H9 (cell line): ENCODE measurements around the gene ZNF562. TPM values are rescaled to one million over a fixed set of nuclear protein-coding genes. Genes with fewer than 3 reads are reported as not detected.

Experiments used
- DNase-seq: peaks from one replicate; pipeline ENCODE4 v3.0.0-alpha.2; 2017
- H2AFZ ChIP-seq: one replicate; pipeline ENCODE4 v1.6.1; 2013; ENCODE audit warnings: mild to moderate bottlenecking, low read length, control low read depth, moderate library complexity
- H2AK5ac ChIP-seq: 2 replicates; pipeline ENCODE4 v1.6.1; 2013; ENCODE audit warnings: low read length, control low read depth, mixed read lengths; ENCODE audit not compliant: insufficient read length
- H2BK120ac ChIP-seq: one replicate; pipeline ENCODE4 v1.6.1; 2013; ENCODE audit warnings: low read depth, mild to moderate bottlenecking, low read length, control low read depth, inconsistent platforms; ENCODE audit not compliant: poor library complexity, severe bottlenecking
- H2BK12ac ChIP-seq: 2 replicates; pipeline ENCODE4 v1.6.1; 2013; ENCODE audit warnings: low read length, control low read depth, mixed read lengths, low read depth; ENCODE audit not compliant: insufficient read length
- H2BK15ac ChIP-seq: 2 replicates; pipeline ENCODE4 v1.6.1; 2013; ENCODE audit warnings: low read depth, low read length, control low read depth
- H2BK20ac ChIP-seq: one replicate; pipeline ENCODE4 v1.6.1; 2013; ENCODE audit warnings: low read depth, mild to moderate bottlenecking, low read length, control low read depth, inconsistent platforms; ENCODE audit not compliant: poor library complexity, severe bottlenecking
- H2BK5ac ChIP-seq: 2 replicates; pipeline ENCODE4 v1.6.1; 2013; ENCODE audit warnings: low read length, control low read depth, mixed read lengths; ENCODE audit not compliant: insufficient read length
- H3K14ac ChIP-seq: 2 replicates; pipeline ENCODE4 v1.6.1; 2013; ENCODE audit warnings: low read length, control low read depth; ENCODE audit not compliant: insufficient read depth
- H3K18ac ChIP-seq: 2 replicates; pipeline ENCODE4 v1.6.1; 2013; ENCODE audit warnings: low read depth, mild to moderate bottlenecking, mixed read lengths, low read length, control low read depth; ENCODE audit not compliant: insufficient read length
- H3K23ac ChIP-seq: 2 replicates; pipeline ENCODE4 v1.6.1; 2013; ENCODE audit warnings: low read length, control low read depth, mixed read lengths, low read depth; ENCODE audit not compliant: insufficient read length
- H3K23me2 ChIP-seq: 2 replicates; pipeline ENCODE4 v1.6.1; 2013; ENCODE audit warnings: low read depth, mild to moderate bottlenecking, mixed read lengths, low read length, control low read depth; ENCODE audit not compliant: insufficient read length, poor library complexity, severe bottlenecking
- H3K27ac ChIP-seq: 2 replicates; pipeline ENCODE4 v1.5.1; 2013; ENCODE audit warnings: low read length, control low read depth, mixed read lengths, low read depth; ENCODE audit not compliant: insufficient read length
- H3K27me3 ChIP-seq: 2 replicates; pipeline ENCODE4 v1.6.1; 2013; ENCODE audit warnings: low read length, control low read depth, inconsistent platforms; ENCODE audit not compliant: insufficient read depth
- H3K4ac ChIP-seq: 2 replicates; pipeline ENCODE4 v1.6.1; 2013; ENCODE audit warnings: low read depth, mild to moderate bottlenecking, control low read depth, inconsistent platforms, low read length, moderate library complexity
- H3K4me1 ChIP-seq: 2 replicates; pipeline ENCODE4 v1.6.1; 2013; ENCODE audit warnings: low read length, control low read depth, inconsistent platforms; ENCODE audit not compliant: insufficient read depth
- H3K4me2 ChIP-seq: 2 replicates; pipeline ENCODE4 v1.6.1; 2013; ENCODE audit warnings: low read length, control low read depth, mixed read lengths; ENCODE audit not compliant: insufficient read length, insufficient read depth
- H3K56ac ChIP-seq: 2 replicates; pipeline ENCODE4 v1.6.1; 2013; ENCODE audit warnings: low read depth, mild to moderate bottlenecking, mixed read lengths, low read length, control low read depth; ENCODE audit not compliant: insufficient read length
- H3K79me1 ChIP-seq: 2 replicates; pipeline ENCODE4 v1.6.1; 2013; ENCODE audit warnings: low read depth, mild to moderate bottlenecking, moderate library complexity, low read length, control low read depth, inconsistent platforms; ENCODE audit not compliant: insufficient read depth, poor library complexity, severe bottlenecking
- H3K79me2 ChIP-seq: 2 replicates; pipeline ENCODE4 v1.6.1; 2013; ENCODE audit warnings: low read length, control low read depth, inconsistent platforms; ENCODE audit not compliant: insufficient read depth
- H3K9ac ChIP-seq: 2 replicates; pipeline ENCODE4 v1.6.1; 2013; ENCODE audit warnings: low read length, control low read depth, mixed read lengths; ENCODE audit not compliant: insufficient read length; ENCODE audit errors: extremely low read depth
- H3K9me3 ChIP-seq: one replicate; pipeline ENCODE4 v1.6.1; 2013; ENCODE audit warnings: low read depth, low read length, inconsistent platforms; ENCODE audit not compliant: control insufficient read depth
- H3T11ph ChIP-seq: one replicate; pipeline ENCODE4 v1.6.1; 2013; ENCODE audit warnings: mild to moderate bottlenecking, low read length, control low read depth, inconsistent platforms
- H4K20me1 ChIP-seq: one replicate; pipeline ENCODE4 v1.6.1; 2013; ENCODE audit not compliant: control insufficient read depth, insufficient read length, insufficient read depth
- H4K5ac ChIP-seq: 2 replicates; pipeline ENCODE4 v1.6.1; 2013; ENCODE audit warnings: low read depth, mild to moderate bottlenecking, mixed read lengths, low read length, control low read depth; ENCODE audit not compliant: insufficient read length
- H4K8ac ChIP-seq: replicated peaks from 2 replicates; pipeline ENCODE4 v1.6.1; 2013; ENCODE audit warnings: low read length, control low read depth, mixed read lengths, low read depth; ENCODE audit not compliant: insufficient read length
- H4K91ac ChIP-seq: 2 replicates; pipeline ENCODE4 v1.6.1; 2013; ENCODE audit warnings: low read depth, mild to moderate bottlenecking, moderate library complexity, mixed read lengths, low read length, control low read depth; ENCODE audit not compliant: insufficient read length
- H3K27ac Mint-ChIP-seq, 3 experiments: 2 replicates in 2 of 3; 3 replicates in 1 of 3; pipeline ENCODE4 v1.8.0; 2020 to 2021; ENCODE audit warnings: mixed read lengths in 3 of 3, mild to moderate bottlenecking in 1 of 3, moderate library complexity in 1 of 3
- H3K27me3 Mint-ChIP-seq: 2 replicates; pipeline ENCODE4 v1.8.0; 2021; ENCODE audit warnings: low read depth, mild to moderate bottlenecking, moderate library complexity, mixed read lengths
- H3K36me3 Mint-ChIP-seq, 3 experiments: 2 replicates in 2 of 3; 3 replicates in 1 of 3; pipeline ENCODE4 v1.8.0; 2020 to 2021; ENCODE audit warnings: low read depth in 3 of 3, mixed read lengths in 3 of 3; ENCODE audit not compliant: insufficient read depth in 1 of 3
- H3K4me1 Mint-ChIP-seq, 2 experiments: 2 replicates each; pipeline ENCODE4 v1.8.0; 2020; ENCODE audit warnings: mixed read lengths in 2 of 2
- H3K4me3 Mint-ChIP-seq, 2 experiments: 2 replicates in 1 of 2; 3 replicates in 1 of 2; pipeline ENCODE4 v1.8.0; 2020 to 2021; ENCODE audit warnings: mild to moderate bottlenecking in 2 of 2, mixed read lengths in 2 of 2, moderate library complexity in 1 of 2
- H3K9me3 Mint-ChIP-seq, 2 experiments: 2 replicates in 1 of 2; 3 replicates in 1 of 2; pipeline ENCODE4 v1.8.0; 2020; ENCODE audit warnings: mild to moderate bottlenecking in 2 of 2, mixed read lengths in 2 of 2, moderate library complexity in 1 of 2
- CTCF ChIP-seq: fragments of 200-600 bp; sonication (generic); conservative IDR thresholded peaks from 3 replicates; pipeline ENCODE4 v1.8.0; 2021; ENCODE audit warnings: antibody characterized with exemption, mild to moderate bottlenecking
- WGBS: extraction: QIAGEN DNeasy Blood & Tissue Kit; methylation state at CpG from one replicate; pipeline ENCODE4 v1.1.7; 2013; ENCODE audit warnings: missing lambda C conversion rate, low lambda C conversion rate, mixed read lengths; ENCODE audit not compliant: insufficient read length; ENCODE audit errors: extremely low coverage; 5-methylcytosine and 5-hydroxymethylcytosine counted together
- total RNA-seq: library from RNA; stranded (reverse); gene quantifications from 2 replicates; pipeline ENCODE4 v1.2.1, GENCODE V29; 2021

ZNF562 gene
- total RNA-seq, 1 experiment from 2014 or later = 15.7 TPM

- no peak for TF ChIP-seq CTCF
- H3T11ph ChIP-seq = no peak overlapping the region
These were observed 38.9 kb downstream of the ZNF562 start for GRCh38 chr19:9636018-9636417.

More at GRCh38 chr19:9636018-9636417, 38.9 kb downstream of the ZNF562 start:
- H4K20me1 ChIP-seq = no peaks in the 10 kb centered on the region
- no peak overlapping the region for H2BK15ac ChIP-seq
- H3K18ac ChIP-seq = no peak overlapping the region
- H2BK12ac ChIP-seq = no peak overlapping the region
- WGBS = no CpG with 5 or more reads among the region's 5 CpGs
- no peak overlapping the region for H3K27ac Mint-ChIP-seq
- H3K79me2 ChIP-seq = no peaks in the 10 kb centered on the region
- no peak overlapping the region for H3K4me3 Mint-ChIP-seq
- no peak overlapping the region for H3K27ac ChIP-seq
- H3K36me3 Mint-ChIP-seq = peaks cover 28 to 43% (median 28%) of the 10 kb centered on the region in 3 experiments
- H3K9ac ChIP-seq = no peak overlapping the region
- no peak for DNase-seq
- no peak overlapping the region for H4K8ac ChIP-seq
- H2BK120ac ChIP-seq = no peak overlapping the region
- H4K91ac ChIP-seq = no peak overlapping the region
- H3K23ac ChIP-seq = no peak overlapping the region
- no peak overlapping the region for H2BK5ac ChIP-seq
- no peak overlapping the region for H2BK20ac ChIP-seq
- H3K27me3 ChIP-seq = no peaks in the 10 kb centered on the region
- H3K9me3 ChIP-seq = peaks cover 8% of the 10 kb centered on the region
- H3K4ac ChIP-seq = no peak overlapping the region
- H3K4me1 Mint-ChIP-seq = no peaks in the 10 kb centered on the region
- H3K79me1 ChIP-seq = no peaks in the 10 kb centered on the region
- H3K56ac ChIP-seq = no peak overlapping the region
- H4K5ac ChIP-seq = no peak overlapping the region
- H3K9me3 Mint-ChIP-seq = peaks cover 8 to 16% of the 10 kb centered on the region in 2 experiments
- no peaks in the 10 kb centered on the region for H3K4me1 ChIP-seq
- no peak overlapping the region for H3K4me2 ChIP-seq
- H2AFZ ChIP-seq = no peak overlapping the region
- H2AK5ac ChIP-seq = no peak overlapping the region
- H3K23me2 ChIP-seq = no peaks in the 10 kb centered on the region
- H3K14ac ChIP-seq = no peak overlapping the region
- no peaks in the 10 kb centered on the region for H3K27me3 Mint-ChIP-seq
